ENCODE measurements around the gene PEPD. TPM values are rescaled to one million over a fixed set of nuclear protein-coding genes. Genes with fewer than 3 reads are reported as not detected.
A peak's percentile ranks its signal among the peaks of the same experiment; 100 is the strongest.

Gene PEPD
- total RNA-seq, 1 experiment from 2014 or later = 50.9 TPM

GRCh38 chr19:33546656-33547055 is 25.1 kb upstream of the PEPD start:
- no peak for DNase-seq (ENCODE audit: low read depth)

- DNase-seq (ENCODE audit: low read depth) = no peak
Measured at GRCh38 chr19:33545217-33545981, 23.8 kb upstream of the PEPD start.

DNA sequence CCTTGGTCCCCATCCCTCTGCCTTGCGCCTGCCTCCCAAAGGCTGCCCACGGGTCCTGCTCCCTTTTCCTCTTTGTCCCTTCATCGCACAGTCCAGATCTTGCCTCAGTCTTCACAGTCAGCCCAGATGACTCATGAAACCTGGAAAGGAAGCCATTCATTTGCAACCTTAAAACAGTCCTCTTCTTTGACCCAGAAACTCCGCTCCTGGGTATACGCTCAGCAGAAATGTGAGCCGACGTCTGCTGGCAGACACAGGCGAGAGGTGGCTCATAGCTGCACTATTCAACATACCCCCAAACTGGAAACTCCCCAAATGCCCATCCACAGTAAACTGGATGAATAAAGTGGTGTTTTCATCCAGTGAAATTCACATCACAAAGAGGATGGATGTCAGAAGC is 13.6 kb upstream of the PEPD start:
- DNase-seq (ENCODE audit: low read depth) = peak; percentile 41

GRCh38 chr19:33532859-33533460 is 11.4 kb upstream of the PEPD start:
- no peak for DNase-seq (ENCODE audit: low read depth)

DNA sequence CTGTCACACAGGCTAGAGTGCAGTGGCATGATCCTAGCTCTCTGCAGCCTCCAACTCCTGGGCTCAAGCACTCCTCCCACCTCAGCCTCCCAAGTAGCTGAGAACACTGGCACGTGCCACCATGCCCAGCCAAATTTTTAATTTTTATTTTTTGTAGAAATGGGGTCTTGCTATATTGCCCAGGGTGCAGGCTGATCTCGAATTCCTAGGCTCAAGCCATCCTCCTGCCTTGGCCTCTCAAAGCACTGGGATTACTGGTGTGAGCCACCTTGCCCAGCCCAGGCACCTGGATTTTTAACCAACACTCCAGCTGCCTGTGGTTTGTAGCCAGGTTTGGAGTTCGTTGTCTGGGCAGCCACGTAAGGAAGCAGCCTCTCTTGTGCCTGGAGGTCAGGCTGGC is 9.3 kb upstream of the PEPD start:
- DNase-seq (ENCODE audit: low read depth) = no peak

DNA sequence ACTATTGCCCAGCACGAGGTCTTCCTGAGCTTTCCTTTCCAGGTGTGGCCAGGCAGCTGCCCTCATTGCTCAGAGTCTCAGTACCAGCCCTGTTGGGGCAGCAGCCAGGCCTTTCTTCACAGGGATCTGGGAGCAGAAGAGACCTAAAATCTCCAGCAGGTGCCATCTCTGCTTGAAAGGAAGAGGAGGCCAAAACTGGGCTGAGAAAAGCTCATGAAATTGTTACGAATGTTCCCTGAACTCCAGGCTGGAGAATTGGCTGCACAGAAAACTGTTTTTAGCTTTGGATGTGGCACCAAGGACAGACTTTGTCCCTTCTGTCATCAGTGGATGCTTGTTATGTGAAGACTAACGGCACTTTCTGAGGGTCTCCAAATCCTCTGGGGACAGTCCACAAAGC is 8.7 kb upstream of the PEPD start:
- DNase-seq (ENCODE audit: low read depth) = no peak

DNA sequence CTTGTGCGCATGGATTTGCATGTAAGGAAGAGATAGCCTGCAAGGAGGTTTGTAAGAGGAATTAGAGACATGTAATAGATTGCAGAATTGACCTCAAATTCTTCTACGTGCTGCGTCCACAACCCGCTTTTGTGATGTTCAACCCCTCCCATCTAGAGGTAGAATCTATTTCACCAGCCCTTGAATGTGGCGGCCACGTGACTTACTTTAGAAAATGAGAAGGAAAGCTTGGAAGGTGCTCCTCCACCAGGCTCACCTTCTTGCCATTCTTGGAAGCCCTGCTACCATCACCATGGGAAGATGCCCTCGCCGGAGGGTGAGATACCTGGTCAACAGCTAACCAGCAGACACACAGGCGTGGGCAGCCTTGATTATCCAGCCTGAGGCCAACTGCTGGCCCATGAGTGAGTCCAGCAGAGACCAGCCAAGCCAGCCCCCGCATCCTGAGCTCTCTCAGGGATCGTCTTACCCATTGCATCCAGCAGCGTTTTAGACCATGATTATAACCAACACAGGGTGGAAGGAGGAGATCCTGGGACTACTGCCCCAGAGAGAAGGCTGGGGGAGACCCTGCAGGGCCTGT is 7.6 kb upstream of the PEPD start:
- no peak for DNase-seq (ENCODE audit: low read depth)

- no peak for DNase-seq (ENCODE audit: low read depth)
Measured at GRCh38 chr19:33528404-33528803, 6.8 kb upstream of the PEPD start.

DNA sequence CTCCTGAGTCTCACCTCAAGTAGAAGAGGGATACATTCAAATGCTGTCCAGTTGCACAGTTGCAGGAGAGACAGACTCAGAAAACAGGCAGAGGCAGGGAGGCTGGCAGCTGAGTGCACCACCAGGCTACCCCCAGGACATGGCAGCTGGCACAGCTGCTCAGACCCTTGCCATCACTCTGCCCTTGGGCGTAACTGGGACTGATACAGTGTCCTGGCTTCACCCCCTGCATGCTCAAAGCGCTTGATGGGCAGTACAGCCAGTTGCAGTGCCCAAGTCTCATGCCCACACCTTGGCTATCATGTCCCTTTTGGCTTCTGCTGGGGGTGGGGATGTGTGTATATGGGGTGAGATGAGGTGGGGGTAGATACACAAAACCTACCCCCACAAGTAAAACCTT is 5.5 kb upstream of the PEPD start:
- DNase-seq (ENCODE audit: low read depth) = no peak

- peak; percentile 37 for DNase-seq (ENCODE audit: low read depth)
Measured at GRCh38 chr19:33524024-33524664, 2.6 kb upstream of the PEPD start.

DNA sequence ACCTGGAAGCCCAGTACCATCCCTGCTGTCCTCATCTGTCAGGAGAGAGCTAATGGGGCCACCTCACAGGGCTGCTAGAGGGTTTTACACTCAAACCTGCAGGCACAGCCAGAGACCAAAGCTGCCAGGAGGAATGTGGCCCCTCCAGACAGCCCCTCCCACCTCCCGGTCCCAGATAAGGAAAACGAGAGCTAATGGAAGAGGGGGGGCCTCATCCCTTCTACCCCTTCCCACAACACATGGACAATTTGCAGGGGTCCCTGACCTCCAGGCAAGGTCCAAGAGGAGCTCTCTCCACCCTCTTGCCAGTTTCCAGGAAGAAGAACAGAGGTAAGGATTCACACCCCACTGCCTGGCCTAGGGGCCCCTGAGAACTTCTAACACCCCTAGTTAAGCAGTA is 1.6 kb upstream of the PEPD start:
- no peak for DNase-seq (ENCODE audit: low read depth)

GRCh38 chr19:33522371-33522662 is 726 bp upstream of the PEPD start:
- DNase-seq (ENCODE audit: low read depth) = no peak

GRCh38 chr19:33520844-33521479 is 629 bp downstream of the PEPD start:
- no peak for DNase-seq (ENCODE audit: low read depth)

- DNase-seq (ENCODE audit: low read depth) = no peak
Measured at GRCh38 chr19:33520048-33520643, 1.4 kb downstream of the PEPD start.

GRCh38 chr19:33519416-33519815 is 2.2 kb downstream of the PEPD start:
- DNase-seq (ENCODE audit: low read depth) = no peak

GRCh38 chr19:33518541-33518940 is 3.0 kb downstream of the PEPD start:
- no peak for DNase-seq (ENCODE audit: low read depth)

- no peak for DNase-seq (ENCODE audit: low read depth)
Measured at GRCh38 chr19:33517922-33518321, 3.7 kb downstream of the PEPD start.

DNA sequence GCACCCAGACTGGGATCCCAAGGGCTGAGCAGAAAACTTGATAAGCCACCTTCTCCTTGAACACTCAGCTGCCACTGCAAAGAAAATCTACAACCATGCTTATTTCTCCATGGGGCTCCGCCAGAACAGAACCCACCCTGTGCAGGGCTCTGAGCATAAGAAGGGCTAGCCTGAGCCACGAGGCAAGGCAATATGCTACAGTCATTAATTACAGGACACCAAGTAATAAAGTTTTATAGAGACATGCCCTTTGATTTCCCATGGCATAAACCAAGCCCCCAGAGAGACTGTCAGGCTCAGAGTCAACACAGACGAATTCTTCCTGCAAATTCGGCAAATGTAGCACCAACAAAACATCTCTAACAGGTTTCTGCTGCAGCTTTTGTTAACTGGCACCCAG is 5.7 kb downstream of the PEPD start:
- DNase-seq (ENCODE audit: low read depth) = no peak

DNA sequence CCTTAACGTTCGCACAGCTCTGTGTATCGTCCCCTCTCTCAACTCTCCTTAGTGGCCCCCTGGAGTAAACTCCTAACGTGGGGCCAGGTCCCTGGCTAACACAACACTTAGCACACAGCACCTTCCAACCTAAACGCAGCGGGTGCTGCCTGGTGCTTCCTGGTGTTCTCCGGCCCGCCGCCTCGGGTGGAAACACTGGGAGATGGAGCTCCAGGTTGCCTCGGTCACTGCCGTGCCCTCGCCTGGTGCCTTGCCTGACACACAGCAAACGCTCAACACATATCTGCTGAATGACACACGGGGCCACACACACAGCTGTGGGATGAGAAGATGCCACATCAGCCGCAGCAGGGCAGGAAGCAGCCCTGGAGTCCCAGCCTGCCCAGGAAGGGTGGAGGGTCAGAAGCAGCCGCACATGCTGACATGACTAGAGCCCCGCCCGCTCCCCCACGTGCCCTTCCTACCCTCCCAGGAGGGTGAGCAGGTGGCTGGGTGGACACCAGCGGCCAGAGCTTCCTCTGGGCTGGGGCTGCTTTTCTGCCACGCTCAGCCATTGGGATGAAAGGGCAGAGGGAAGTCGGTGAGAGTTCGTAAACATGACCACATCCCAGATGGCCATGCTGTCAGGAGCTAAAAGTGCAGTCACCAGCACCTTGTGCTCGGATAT is 6.6 kb downstream of the PEPD start:
- DNase-seq (ENCODE audit: low read depth) = no peak

DNA sequence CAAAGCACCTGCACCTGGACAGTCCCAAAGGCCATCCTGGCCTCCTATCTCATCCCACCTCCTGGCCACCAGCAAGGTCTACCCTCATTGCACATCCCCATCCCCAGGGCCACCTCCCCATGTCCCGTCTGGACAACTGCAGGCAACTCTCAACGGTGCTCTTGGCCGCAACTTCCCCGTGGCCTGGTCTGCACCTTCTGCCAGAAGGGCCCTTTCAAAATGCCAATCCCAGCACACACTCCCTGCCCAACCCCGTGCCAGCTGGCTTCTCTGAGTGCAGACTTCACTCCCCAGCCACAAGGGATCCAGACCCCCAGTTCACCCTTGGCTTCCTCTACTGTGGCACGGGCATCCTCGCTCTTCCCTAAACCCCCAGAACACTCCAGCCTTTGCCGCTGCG is 8.2 kb downstream of the PEPD start:
- DNase-seq (ENCODE audit: low read depth) = no peak

DNA sequence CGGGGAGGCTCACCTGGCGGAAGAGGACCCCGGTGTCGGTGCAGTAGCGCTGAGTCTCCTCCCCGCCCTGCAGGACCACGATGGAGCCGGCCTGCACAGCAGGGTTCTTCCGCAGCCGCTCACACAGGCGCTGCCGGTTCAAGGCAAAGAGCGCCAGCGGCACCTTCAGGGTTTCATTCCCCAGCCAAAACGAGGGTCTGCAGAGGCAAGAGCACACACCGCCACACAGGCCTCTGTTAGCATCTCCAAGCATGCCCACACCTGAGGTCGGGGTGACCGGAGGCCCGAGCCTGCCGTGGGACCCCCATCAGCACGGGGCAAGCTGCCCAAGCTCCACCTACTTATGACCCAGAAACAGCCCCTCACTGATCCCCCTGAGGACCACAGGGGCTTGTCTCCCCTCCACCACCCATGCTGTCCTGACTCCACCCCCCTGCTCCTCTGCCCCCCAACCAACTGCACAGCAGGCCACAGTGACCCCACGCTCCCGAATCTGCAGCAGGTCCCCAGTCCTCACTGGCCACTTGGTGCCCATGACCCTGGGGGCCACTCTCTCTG is 8.9 kb downstream of the PEPD start:
- no peak for DNase-seq (ENCODE audit: low read depth)
